Nephron (organoid): ENCODE results near the gene TBRG4.

Experiments used
- H3K27ac Mint-ChIP-seq, 3 experiments: 2 replicates each; pipeline ENCODE4 v1.8.0; 2020; ENCODE audit warnings: mixed read lengths in 3 of 3, mild to moderate bottlenecking in 2 of 3, moderate library complexity in 1 of 3
- H3K27me3 Mint-ChIP-seq: 2 replicates; pipeline ENCODE4 v1.8.0; 2021; ENCODE audit warnings: low read depth, mild to moderate bottlenecking, moderate library complexity, mixed read lengths
- H3K36me3 Mint-ChIP-seq: 2 replicates; pipeline ENCODE4 v1.8.0; 2020; ENCODE audit warnings: low read depth, mixed read lengths
- H3K4me1 Mint-ChIP-seq: 2 replicates; pipeline ENCODE4 v1.8.0; 2020; ENCODE audit warnings: mixed read lengths
- H3K4me3 Mint-ChIP-seq, 3 experiments: 2 replicates each; pipeline ENCODE4 v1.8.0; 2020; ENCODE audit warnings: mild to moderate bottlenecking in 3 of 3, mixed read lengths in 3 of 3, moderate library complexity in 2 of 3
- H3K9me3 Mint-ChIP-seq: 2 replicates; pipeline ENCODE4 v1.8.0; 2020; ENCODE audit warnings: mixed read lengths
- CTCF ChIP-seq, 3 experiments: fragments of 200-600 bp; sonication (generic); IDR thresholded peaks; one replicate each; pipeline ENCODE4 v1.5.0; 2021; ENCODE audit warnings: antibody characterized with exemption in 3 of 3; ENCODE audit not compliant: unreplicated experiment in 3 of 3

TBRG4 gene

DNA sequence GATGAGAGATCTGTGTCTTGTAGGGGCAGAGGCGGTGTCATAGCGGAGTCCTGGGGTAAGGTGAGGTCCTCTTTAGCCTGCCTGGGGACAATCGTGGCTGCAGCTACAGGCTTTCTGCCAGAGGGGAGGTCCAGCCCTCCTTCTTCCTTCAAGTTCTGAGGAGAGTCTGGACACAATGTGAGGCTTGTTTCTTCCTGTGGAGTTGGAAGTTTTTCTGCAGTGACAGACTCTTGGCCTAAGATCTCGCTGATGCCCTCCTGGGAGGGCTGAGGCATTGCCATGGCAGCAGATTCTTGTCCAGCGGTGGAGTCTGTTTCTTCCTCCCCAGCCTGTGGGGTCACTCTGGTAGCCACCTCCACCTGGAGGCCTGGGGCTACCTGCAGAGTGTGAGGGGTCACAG lies 27.2 kb downstream of the TBRG4 start:
- H3K27me3 Mint-ChIP-seq = peaks cover 3% of the 10 kb centered on the region
- H3K9me3 Mint-ChIP-seq = no peaks in the 10 kb centered on the region
- H3K4me3 Mint-ChIP-seq = peak overlapping the region in 1 of 3 experiments; percentile 8
- no peak for TF ChIP-seq CTCF (IDR thresholded peaks at IDR 0.05; ENCODE audit: unreplicated experiment in 3 of 3)
- H3K36me3 Mint-ChIP-seq = no peaks in the 10 kb centered on the region
- H3K27ac Mint-ChIP-seq = no peak overlapping the region
- peaks cover 5% of the 10 kb centered on the region for H3K4me1 Mint-ChIP-seq

DNA sequence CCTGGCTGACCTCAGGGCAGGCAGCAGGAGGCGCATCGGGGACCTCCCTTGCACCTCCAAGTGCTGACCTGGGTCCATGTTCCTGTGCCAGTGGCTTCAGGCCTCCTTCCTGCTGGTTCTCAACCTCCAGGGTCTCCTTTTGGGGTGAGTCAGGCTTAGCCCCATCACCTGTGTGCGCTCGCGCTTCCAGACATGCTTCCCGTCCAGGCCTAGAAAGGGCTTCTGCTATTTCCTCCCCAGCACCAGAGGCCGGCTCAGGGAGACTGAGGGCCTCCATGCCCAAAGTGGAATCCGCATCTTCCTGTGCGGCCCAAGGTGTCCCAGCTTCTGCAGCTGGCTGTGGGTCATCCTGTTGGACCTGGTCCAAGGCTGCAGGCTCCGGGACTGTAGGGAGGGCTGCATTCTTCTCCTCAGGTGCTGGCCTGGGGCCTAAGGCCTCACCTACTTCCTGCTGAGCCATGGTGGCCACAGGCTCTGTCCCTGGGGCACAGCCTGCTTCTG lies 28.6 kb downstream of the TBRG4 start:
- Mint-ChIP-seq H3K4me3 (no peak overlapping the region), H3K27me3 (no peaks in the 10 kb centered on the region), H3K4me1 (peaks cover 5% of the 10 kb centered on the region), H3K9me3 (no peaks in the 10 kb centered on the region), H3K36me3 (no peaks in the 10 kb centered on the region), H3K27ac (no peak overlapping the region)
- TF ChIP-seq CTCF (IDR thresholded peaks at IDR 0.05; ENCODE audit: unreplicated experiment in 3 of 3) = no peak

DNA sequence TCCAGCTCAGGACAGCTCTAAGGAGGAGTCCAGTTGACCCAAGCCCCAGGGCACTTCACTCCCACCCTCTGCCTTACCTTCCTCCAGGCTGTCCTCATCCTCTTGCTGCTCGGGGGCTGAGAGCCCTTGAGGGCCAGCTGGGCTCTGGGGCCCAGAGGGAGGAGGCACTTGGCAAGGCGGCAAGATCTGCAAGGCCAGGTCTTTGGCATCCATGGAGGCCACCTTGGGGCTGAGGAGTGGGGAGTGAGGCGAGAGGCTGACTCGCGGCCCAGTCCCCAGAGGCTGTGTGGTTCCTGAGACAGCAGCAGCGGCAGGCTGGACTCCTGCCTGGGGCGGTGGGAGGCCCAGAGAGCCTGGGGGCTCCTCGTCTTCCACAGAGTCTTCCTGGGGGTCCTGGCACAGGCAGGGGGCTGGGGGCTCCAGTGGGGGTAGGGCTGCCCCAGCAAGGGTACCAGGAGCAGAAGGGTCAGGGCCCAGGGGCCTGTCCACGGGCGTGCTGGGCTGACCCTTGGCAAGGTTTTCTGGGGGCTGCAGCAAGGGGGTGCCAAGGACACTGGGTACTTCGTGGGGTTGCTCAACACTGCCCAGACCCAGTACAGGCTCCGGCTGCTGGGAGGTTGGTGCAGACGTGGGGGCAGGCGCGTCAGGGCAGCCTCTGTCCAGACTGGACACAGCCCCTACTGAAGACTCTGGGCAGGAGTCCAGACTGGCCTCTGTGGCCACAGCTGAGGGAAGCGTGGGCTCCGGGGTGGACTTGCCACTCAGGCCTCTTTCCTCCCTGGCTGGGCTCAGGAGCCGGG lies 29.3 kb downstream of the TBRG4 start:
- Mint-ChIP-seq H3K36me3 (no peaks in the 10 kb centered on the region), H3K27ac (no peak overlapping the region), H3K9me3 (no peaks in the 10 kb centered on the region), H3K4me3 (no peak overlapping the region), H3K4me1 (peaks cover 4% of the 10 kb centered on the region), H3K27me3 (no peaks in the 10 kb centered on the region)
- TF ChIP-seq CTCF (IDR thresholded peaks at IDR 0.05; ENCODE audit: unreplicated experiment in 3 of 3) = no peak

DNA sequence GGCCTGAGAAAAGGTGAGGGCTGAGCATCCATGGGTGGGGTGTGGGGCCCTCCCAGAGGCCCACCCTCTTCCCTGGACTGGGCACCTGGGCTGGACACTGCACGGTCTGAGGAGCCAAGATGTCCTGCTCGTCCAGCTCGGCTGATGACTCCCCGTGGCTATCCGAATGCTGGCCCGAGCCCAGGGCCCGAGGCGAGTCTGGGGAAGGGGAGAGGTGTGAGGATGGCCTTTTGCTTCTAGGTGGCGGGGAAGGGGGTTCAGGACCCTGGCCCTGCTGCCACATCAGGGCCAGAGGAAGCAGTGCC lies 29.9 kb downstream of the TBRG4 start:
- H3K36me3 Mint-ChIP-seq = no peaks in the 10 kb centered on the region
- H3K27me3 Mint-ChIP-seq = no peaks in the 10 kb centered on the region
- TF ChIP-seq CTCF (IDR thresholded peaks at IDR 0.05; ENCODE audit: unreplicated experiment in 3 of 3) = no peak
- H3K4me3 Mint-ChIP-seq = no peak overlapping the region
- H3K9me3 Mint-ChIP-seq = no peaks in the 10 kb centered on the region
- H3K4me1 Mint-ChIP-seq = no peaks in the 10 kb centered on the region
- no peak overlapping the region for H3K27ac Mint-ChIP-seq

DNA sequence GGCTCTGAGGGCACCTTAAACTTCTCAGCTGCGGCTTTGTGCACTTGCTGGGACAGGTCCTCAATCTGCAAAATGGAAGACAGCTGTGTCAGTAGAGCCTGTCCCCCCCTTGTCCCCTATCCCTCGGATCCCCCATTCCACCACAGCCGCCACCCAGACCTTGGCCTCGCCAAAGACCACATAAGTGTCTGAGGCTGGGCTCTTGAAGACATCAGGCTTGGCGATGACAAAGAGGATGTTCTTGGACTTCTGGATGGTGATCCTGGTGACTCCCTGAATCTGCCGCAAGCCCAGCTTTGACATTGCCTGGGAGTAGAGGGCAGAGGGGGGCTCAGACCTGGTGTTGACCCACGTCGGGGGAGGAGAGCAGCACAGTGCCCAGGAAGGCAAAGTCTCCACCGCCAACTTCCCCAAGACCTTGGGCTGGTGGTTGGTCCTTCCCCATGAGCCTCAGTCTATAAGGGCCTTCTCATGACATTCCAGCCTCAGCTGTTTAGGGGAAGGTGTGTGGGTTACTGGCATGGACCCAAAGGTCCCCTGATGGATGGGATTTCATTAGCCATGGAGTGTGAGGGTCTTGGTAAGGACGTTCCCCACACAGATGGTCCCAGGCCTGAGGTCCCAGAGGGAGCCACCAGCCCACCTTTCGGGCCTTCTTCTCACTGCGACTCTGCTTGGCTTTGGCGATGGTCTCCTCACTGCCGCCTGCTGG lies 30.4 kb downstream of the TBRG4 start:
- H3K4me3 Mint-ChIP-seq = no peak overlapping the region
- H3K4me1 Mint-ChIP-seq = no peaks in the 10 kb centered on the region
- H3K9me3 Mint-ChIP-seq = no peaks in the 10 kb centered on the region
- no peak for TF ChIP-seq CTCF (IDR thresholded peaks at IDR 0.05; ENCODE audit: unreplicated experiment in 3 of 3)
- no peaks in the 10 kb centered on the region for H3K36me3 Mint-ChIP-seq
- no peaks in the 10 kb centered on the region for H3K27me3 Mint-ChIP-seq
- H3K27ac Mint-ChIP-seq = no peak overlapping the region
